Measurements from ENCODE around the gene MYO7B.

DNA sequence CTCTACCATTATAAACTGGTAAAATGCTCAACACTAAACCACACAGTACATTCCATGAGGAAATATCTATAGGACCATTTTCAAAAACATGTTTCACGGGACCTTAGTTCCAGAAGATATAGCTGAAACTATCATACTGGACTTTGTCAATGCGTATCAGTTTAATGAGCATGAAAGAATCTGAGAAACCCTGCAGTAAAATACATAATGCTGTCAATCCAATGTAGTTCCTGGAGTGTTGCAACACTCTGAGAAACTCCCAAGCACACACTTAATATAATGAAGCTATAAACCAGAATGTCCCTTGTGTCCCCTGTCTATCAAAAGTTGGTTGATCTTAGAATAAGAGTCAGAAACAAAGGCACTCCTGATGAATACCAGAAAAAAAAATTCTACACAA lies 25.4 kb upstream of the MYO7B start:
- TF ChIP-seq, protein P1, sequence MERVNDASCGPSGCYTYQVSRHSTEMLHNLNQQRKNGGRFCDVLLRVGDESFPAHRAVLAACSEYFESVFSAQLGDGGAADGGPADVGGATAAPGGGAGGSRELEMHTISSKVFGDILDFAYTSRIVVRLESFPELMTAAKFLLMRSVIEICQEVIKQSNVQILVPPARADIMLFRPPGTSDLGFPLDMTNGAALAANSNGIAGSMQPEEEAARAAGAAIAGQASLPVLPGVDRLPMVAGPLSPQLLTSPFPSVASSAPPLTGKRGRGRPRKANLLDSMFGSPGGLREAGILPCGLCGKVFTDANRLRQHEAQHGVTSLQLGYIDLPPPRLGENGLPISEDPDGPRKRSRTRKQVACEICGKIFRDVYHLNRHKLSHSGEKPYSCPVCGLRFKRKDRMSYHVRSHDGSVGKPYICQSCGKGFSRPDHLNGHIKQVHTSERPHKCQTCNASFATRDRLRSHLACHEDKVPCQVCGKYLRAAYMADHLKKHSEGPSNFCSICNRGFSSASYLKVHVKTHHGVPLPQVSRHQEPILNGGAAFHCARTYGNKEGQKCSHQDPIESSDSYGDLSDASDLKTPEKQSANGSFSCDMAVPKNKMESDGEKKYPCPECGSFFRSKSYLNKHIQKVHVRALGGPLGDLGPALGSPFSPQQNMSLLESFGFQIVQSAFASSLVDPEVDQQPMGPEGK (CRISPR knock-in tag; IDR thresholded peaks at IDR 0.05; ENCODE audit: borderline replicate concordance) = no peak
- TF ChIP-seq OSR1 (CRISPR knock-in tag; IDR thresholded peaks at IDR 0.05) = no peak
- TF ChIP-seq ISL1 (CRISPR knock-in tag; IDR thresholded peaks at IDR 0.05) = no peak
- TF ChIP-seq RARB (CRISPR knock-in tag; IDR thresholded peaks at IDR 0.05) = no peak
- TF ChIP-seq, protein P2, sequence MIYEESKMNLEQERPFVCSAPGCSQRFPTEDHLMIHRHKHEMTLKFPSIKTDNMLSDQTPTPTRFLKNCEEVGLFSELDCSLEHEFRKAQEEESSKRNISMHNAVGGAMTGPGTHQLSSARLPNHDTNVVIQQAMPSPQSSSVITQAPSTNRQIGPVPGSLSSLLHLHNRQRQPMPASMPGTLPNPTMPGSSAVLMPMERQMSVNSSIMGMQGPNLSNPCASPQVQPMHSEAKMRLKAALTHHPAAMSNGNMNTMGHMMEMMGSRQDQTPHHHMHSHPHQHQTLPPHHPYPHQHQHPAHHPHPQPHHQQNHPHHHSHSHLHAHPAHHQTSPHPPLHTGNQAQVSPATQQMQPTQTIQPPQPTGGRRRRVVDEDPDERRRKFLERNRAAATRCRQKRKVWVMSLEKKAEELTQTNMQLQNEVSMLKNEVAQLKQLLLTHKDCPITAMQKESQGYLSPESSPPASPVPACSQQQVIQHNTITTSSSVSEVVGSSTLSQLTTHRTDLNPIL (CRISPR knock-in tag; IDR thresholded peaks at IDR 0.05; ENCODE audit: low read depth) = no peak
- TF ChIP-seq SNAI2 (CRISPR knock-in tag; IDR thresholded peaks at IDR 0.05) = no peak
- TF ChIP-seq PPARA (CRISPR knock-in tag; IDR thresholded peaks at IDR 0.05; ENCODE audit: borderline replicate concordance) = no peak
- TF ChIP-seq ESRRG (CRISPR knock-in tag; IDR thresholded peaks at IDR 0.05) = no peak
- no peak for TF ChIP-seq ZFP30 (CRISPR knock-in tag; IDR thresholded peaks at IDR 0.05)
- TF ChIP-seq CSDC2 (CRISPR knock-in tag; IDR thresholded peaks at IDR 0.05) = no peak

All from SK-N-SH treated with all-trans-retinoic acid at 6 μM for 48 hours (cell line).